Epithelial cell of esophagus (primary cell): ENCODE results near the gene SEC14L6.

ENCODE experiments used
- DNase-seq: peaks from one replicate; pipeline ENCODE4 v3.0.0; 2010; ENCODE audit warnings: low read depth
- H3K4me3 ChIP-seq: 2 replicates; pipeline ENCODE4 v1.5.1; 2011; ENCODE audit warnings: mild to moderate bottlenecking, low read length, control low read depth
- TF ChIP-seq, protein P1 (sequence below): IDR thresholded peaks from 2 replicates; pipeline ENCODE4 v1.5.1; 2011; ENCODE audit warnings: low read depth, mild to moderate bottlenecking, low read length, control low read depth, inconsistent platforms; ENCODE audit not compliant: insufficient read depth; ENCODE audit errors: missing control alignments

Gene SEC14L6

DNA sequence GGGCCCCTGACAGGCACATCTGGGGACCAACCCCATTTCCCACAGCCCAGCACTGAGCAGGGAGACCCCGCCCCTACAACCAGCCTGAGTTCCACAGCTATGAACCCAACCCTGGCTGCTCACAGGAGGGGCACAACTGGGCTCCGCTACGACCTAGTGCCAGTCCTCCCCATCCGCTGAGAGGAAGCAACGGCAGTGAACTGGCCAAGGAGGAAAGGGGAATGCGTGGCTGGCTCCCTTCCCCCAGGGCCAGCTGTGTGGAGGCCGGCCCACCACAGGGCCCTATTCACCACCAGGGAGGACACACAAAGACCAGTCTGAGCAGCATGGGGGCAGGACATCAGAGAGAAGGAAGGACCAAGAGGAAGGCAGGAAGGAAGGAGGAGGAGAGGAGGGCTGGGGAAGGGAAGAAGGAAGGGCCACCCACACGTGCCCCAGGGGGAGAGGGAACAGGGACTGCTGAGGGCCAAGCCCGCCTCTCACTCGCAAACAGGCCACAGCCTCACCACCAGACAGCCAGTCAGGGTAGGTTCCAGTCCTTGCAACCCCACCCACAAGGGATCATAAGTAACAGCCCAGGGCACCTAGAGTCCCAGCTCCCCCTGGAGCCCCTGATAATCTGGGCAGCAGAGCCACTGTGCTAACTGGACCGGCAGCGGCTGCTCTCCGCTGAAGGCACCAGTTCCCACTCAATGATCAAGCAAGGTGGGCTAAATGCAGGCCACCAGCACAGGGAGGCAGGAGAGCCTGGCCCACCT, 36.4 kb upstream of the SEC14L6 start:
- TF ChIP-seq, protein P1, sequence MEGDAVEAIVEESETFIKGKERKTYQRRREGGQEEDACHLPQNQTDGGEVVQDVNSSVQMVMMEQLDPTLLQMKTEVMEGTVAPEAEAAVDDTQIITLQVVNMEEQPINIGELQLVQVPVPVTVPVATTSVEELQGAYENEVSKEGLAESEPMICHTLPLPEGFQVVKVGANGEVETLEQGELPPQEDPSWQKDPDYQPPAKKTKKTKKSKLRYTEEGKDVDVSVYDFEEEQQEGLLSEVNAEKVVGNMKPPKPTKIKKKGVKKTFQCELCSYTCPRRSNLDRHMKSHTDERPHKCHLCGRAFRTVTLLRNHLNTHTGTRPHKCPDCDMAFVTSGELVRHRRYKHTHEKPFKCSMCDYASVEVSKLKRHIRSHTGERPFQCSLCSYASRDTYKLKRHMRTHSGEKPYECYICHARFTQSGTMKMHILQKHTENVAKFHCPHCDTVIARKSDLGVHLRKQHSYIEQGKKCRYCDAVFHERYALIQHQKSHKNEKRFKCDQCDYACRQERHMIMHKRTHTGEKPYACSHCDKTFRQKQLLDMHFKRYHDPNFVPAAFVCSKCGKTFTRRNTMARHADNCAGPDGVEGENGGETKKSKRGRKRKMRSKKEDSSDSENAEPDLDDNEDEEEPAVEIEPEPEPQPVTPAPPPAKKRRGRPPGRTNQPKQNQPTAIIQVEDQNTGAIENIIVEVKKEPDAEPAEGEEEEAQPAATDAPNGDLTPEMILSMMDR = no peak
- no peak for DNase-seq
- no peak overlapping the region for H3K4me3 ChIP-seq

DNA sequence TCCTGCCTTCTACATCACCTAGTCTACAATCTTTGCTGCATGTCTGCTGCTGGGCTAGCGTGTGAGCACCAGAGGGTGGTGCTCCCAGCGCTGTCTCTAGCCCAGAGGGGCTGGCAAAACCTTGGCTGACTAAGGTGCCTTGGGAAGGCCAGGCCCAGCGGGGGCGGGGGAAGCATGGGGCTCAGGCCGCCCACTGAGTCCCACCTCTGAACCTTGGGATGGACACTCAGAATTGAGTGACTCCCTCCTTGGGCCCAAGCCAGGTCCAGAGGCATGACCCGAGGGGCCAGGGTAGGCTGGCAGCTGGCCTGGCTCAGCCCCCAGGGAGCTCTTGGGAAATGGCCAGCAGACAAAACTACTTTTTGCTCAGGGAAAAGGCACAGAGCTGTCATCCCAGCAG, 35.5 kb upstream of the SEC14L6 start:
- H3K4me3 ChIP-seq = no peak overlapping the region
- no peak for DNase-seq
- TF ChIP-seq, protein P1 = no peak

DNA sequence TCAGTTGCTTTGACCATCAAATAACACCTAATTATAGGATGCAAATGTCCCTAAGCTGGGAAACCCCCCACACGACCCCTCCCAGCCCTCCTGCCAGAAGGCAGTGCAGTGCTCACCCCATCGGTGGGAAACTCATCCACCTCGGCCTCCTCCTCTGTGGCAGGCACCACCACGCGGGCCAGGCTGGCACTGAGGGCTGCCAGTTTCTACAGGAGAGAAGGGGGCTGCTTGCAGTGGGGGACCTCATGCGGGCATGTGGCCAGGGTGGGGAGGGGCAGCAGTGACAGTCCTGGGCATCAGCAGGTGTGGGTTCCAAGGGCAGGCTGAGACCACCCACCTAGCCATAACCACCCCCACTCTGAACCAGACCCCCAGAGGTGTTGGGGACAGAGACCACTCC, 34.4 kb upstream of the SEC14L6 start:
- DNase-seq = no peak
- no peak overlapping the region for H3K4me3 ChIP-seq
- TF ChIP-seq, protein P1 = no peak

DNA sequence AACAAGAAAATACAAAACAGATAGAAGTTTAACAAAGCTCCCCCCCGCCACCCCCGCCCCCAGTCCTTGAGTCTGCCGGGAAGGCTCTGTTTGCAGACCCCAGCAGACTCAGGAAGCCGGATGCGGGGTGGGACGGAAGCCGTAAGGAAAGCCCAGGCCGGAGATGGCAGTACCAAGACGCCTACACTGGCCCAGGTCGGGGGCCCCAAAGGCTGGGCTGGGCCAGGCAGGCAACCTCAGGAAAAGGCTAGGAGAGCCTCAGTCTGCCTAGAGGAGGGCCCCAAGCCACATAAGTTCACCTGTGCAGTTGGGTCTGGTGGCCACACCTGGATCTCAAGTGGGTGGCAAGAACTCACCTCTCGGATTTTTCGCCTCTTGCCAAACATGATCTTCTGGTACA, 31.9 kb upstream of the SEC14L6 start:
- TF ChIP-seq, protein P1 = no peak
- DNase-seq = no peak
- H3K4me3 ChIP-seq = no peak overlapping the region

DNA sequence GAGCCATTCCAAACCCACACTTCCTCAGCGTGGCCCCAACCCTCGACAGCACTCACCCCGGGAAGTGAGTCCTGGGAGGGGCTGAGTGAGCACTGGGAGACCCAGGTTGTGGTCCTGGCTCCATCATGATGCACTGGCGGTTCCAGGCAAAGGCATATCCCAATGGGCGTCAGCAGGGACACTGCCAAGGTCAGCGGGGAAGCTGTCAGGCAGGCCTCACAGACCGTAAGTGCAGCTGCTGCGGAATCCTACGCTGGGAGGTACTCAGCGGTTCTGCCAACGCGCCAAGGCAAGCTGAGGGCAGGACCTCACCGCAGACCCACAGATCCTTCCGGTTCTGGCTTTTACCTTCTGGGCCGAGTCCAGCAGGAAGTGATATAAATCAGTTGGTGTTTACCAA, 29.3 kb upstream of the SEC14L6 start:
- TF ChIP-seq, protein P1 = no peak
- no peak overlapping the region for H3K4me3 ChIP-seq
- no peak for DNase-seq

DNA sequence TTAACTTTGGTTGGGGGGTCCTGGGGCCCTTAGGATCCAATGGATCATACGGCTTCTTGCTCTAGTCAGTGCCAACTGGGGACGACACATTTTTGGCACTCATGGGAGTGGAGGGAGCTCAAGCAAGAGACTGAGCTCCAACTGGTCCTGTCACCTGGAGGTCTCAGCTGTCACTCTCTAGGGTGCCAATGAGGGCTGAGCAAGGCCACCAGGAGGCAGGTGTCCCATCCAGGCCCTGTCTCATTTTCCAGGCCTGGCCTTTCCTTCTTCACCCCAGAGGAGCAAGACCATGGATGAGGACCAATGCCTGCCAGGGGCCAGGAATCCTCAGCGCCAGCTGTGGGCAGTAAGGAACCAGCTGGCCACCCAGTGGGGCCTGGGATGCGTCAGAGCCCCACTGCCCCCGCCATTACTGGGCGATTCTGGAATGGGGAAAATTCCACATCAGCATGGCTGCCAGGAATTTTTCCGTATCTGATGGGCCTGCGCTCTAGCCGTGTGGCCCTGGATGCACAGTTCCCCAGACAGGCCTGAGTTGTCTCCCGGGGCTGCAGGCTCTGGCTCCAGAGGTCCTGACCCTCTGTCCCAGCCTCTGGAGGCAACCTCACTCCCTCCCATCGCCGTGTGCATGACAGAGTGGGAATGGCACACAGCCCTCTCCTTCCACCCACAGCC, 28.6 kb upstream of the SEC14L6 start:
- TF ChIP-seq, protein P1 = peak; percentile 28
- no peak overlapping the region for H3K4me3 ChIP-seq
- no peak for DNase-seq
